SH-SY5Y (cell line): ENCODE measurements around the gene MAB21L3.

Source experiments
- GATA2 ChIP-seq: IDR thresholded peaks from 2 replicates; pipeline ENCODE4 v1.6.1; 2011; ENCODE audit warnings: mild to moderate bottlenecking, low read depth, low read length
- GATA3 ChIP-seq: IDR thresholded peaks from 2 replicates; pipeline ENCODE4 v1.6.1; 2011; ENCODE audit warnings: low read depth, mild to moderate bottlenecking, low read length, moderate library complexity

GRCh38 chr1:116178837-116179236 is 67.6 kb downstream of the MAB21L3 start:
- no peak for TF ChIP-seq GATA3
- no peak for TF ChIP-seq GATA2
